Upper lobe of left lung (tissue), 4 donors: ENCODE measurements around the gene AFAP1.

Experiments
- POLR2A ChIP-seq, 4 donors: fragments of 450-650 bp; IDR thresholded peaks; one replicate each; pipeline ENCODE4 v1.5.1; 2016 to 2017; ENCODE audit warnings: antibody characterized with exemption in 4 of 4, mild to moderate bottlenecking in 2 of 4
- TF ChIP-seq, protein P1 (sequence below), 6 experiments: fragments of 450-650 bp in 4 of 6; fragments of 200-600 bp in 2 of 6; sonication (generic) in 2 of 6; IDR thresholded peaks; one replicate each; pipeline ENCODE4 v1.5.1; 2016 to 2019; ENCODE audit warnings: antibody characterized with exemption in 6 of 6

GRCh38 chr4:7801641-7802040, 138.0 kb downstream of the AFAP1 start:
- TF ChIP-seq, protein P1, sequence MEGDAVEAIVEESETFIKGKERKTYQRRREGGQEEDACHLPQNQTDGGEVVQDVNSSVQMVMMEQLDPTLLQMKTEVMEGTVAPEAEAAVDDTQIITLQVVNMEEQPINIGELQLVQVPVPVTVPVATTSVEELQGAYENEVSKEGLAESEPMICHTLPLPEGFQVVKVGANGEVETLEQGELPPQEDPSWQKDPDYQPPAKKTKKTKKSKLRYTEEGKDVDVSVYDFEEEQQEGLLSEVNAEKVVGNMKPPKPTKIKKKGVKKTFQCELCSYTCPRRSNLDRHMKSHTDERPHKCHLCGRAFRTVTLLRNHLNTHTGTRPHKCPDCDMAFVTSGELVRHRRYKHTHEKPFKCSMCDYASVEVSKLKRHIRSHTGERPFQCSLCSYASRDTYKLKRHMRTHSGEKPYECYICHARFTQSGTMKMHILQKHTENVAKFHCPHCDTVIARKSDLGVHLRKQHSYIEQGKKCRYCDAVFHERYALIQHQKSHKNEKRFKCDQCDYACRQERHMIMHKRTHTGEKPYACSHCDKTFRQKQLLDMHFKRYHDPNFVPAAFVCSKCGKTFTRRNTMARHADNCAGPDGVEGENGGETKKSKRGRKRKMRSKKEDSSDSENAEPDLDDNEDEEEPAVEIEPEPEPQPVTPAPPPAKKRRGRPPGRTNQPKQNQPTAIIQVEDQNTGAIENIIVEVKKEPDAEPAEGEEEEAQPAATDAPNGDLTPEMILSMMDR (IDR thresholded peaks at IDR 0.05): no peak
- no peak for TF ChIP-seq POLR2A (IDR thresholded peaks at IDR 0.05)
